Trophoblast cell (in vitro differentiated cells and primary cell): ENCODE results near the gene GLDC.

Experiments used
- DNase-seq, 2 donors: peaks; one replicate each; pipeline ENCODE4 v3.0.0-alpha.2; 2016
- H2AFZ ChIP-seq: 2 replicates; pipeline ENCODE4 v1.6.1; 2013; ENCODE audit warnings: low read length, moderate library complexity, mild to moderate bottlenecking; ENCODE audit not compliant: insufficient read depth, poor library complexity
- H2AK5ac ChIP-seq: 2 replicates; pipeline ENCODE4 v1.6.1; 2013; ENCODE audit warnings: mild to moderate bottlenecking, low read length
- H2BK120ac ChIP-seq: 2 replicates; pipeline ENCODE4 v1.6.1; 2013; ENCODE audit warnings: low read length, mild to moderate bottlenecking, moderate library complexity; ENCODE audit not compliant: insufficient read depth, poor library complexity
- H2BK12ac ChIP-seq: 2 replicates; pipeline ENCODE4 v1.6.1; 2013; ENCODE audit warnings: mild to moderate bottlenecking, low read length, moderate library complexity
- H2BK5ac ChIP-seq: 2 replicates; pipeline ENCODE4 v1.6.1; 2013; ENCODE audit warnings: low read length, low read depth, moderate library complexity, mild to moderate bottlenecking; ENCODE audit not compliant: poor library complexity
- H3K14ac ChIP-seq: 2 replicates; pipeline ENCODE4 v1.6.1; 2013; ENCODE audit warnings: mild to moderate bottlenecking, low read length
- H3K18ac ChIP-seq: 2 replicates; pipeline ENCODE4 v1.6.1; 2013; ENCODE audit warnings: mild to moderate bottlenecking, low read length
- H3K23ac ChIP-seq: 2 replicates; pipeline ENCODE4 v1.6.1; 2013; ENCODE audit warnings: low read length
- H3K27ac ChIP-seq: 2 replicates; pipeline ENCODE4 v1.5.1; 2013; ENCODE audit warnings: low read depth, mild to moderate bottlenecking, inconsistent platforms, low read length, moderate library complexity
- H3K27me3 ChIP-seq: 2 replicates; pipeline ENCODE4 v1.6.1; 2013; ENCODE audit warnings: inconsistent platforms, mild to moderate bottlenecking, low read length, moderate library complexity; ENCODE audit not compliant: insufficient read depth
- H3K36me3 ChIP-seq, 2 experiments: 1 replicate in 1 of 2; 2 replicates in 1 of 2; pipeline ENCODE4 v1.6.1; 2013; ENCODE audit warnings: low read length in 2 of 2, mild to moderate bottlenecking in 2 of 2, moderate library complexity in 1 of 2; ENCODE audit not compliant: insufficient read depth in 2 of 2, control insufficient read depth in 1 of 2
- H3K4ac ChIP-seq: 2 replicates; pipeline ENCODE4 v1.6.1; 2013; ENCODE audit warnings: low read depth, mild to moderate bottlenecking, low read length, moderate library complexity
- H3K4me1 ChIP-seq, 2 experiments: 1 replicate in 1 of 2; 2 replicates in 1 of 2; pipeline ENCODE4 v1.6.1; 2013; ENCODE audit warnings: low read length in 2 of 2, mild to moderate bottlenecking in 2 of 2, moderate library complexity in 1 of 2; ENCODE audit not compliant: insufficient read depth in 2 of 2, control insufficient read depth in 1 of 2
- H3K4me2 ChIP-seq: 2 replicates; pipeline ENCODE4 v1.6.1; 2013; ENCODE audit warnings: inconsistent platforms, mild to moderate bottlenecking, low read length, moderate library complexity
- H3K4me3 ChIP-seq: 2 replicates; pipeline ENCODE4 v1.5.1; 2013; ENCODE audit warnings: mild to moderate bottlenecking, low read depth, low read length, inconsistent platforms
- H3K79me1 ChIP-seq: one replicate; pipeline ENCODE4 v1.6.1; 2013; ENCODE audit warnings: low read length
- H3K79me2 ChIP-seq: 2 replicates; pipeline ENCODE4 v1.6.1; 2013; ENCODE audit warnings: low read length, mild to moderate bottlenecking; ENCODE audit not compliant: control insufficient read depth, insufficient read depth, poor library complexity
- H3K9ac ChIP-seq: 2 replicates; pipeline ENCODE4 v1.6.1; 2013; ENCODE audit warnings: mild to moderate bottlenecking, low read length
- H3K9me3 ChIP-seq: 2 replicates; pipeline ENCODE4 v1.6.1; 2013; ENCODE audit warnings: low read depth, mild to moderate bottlenecking, control low read depth, inconsistent platforms, low read length; ENCODE audit not compliant: insufficient read depth
- H4K12ac ChIP-seq: 2 replicates; pipeline ENCODE4 v1.6.1; 2013; ENCODE audit warnings: low read depth, mild to moderate bottlenecking, low read length, moderate library complexity
- H4K8ac ChIP-seq: 2 replicates; pipeline ENCODE4 v1.6.1; 2013; ENCODE audit warnings: low read depth, mild to moderate bottlenecking, low read length, moderate library complexity
- H4K91ac ChIP-seq: one replicate; pipeline ENCODE4 v1.6.1; 2013; ENCODE audit warnings: low read depth, mild to moderate bottlenecking, low read length, moderate library complexity
- WGBS: extraction: QIAGEN DNeasy Blood & Tissue Kit; methylation state at CpG from one replicate; pipeline ENCODE4 v1.1.7; 2013; ENCODE audit warnings: missing lambda C conversion rate; ENCODE audit not compliant: insufficient read length, insufficient coverage; ENCODE audit errors: extremely low coverage; 5-methylcytosine and 5-hydroxymethylcytosine counted together

GLDC gene

DNA sequence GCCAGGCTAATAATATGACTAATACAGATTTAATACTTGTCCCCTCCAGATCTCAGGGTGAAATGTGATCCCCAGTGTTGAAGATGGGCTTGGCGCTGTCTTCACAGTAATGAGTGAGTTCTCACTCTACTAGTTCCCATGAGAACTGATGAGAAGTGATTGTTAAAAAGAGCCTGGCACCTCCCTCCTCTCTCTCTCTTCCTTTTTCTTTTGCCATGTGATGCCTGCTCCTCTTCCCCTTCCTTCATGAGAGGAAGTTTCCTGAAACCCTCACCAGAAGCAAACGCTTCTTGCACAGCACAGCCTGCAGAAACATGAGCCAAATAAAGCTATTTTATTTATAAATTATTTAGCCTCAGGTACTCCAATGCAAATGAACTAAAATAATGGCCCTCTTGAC, 55.2 kb downstream of the GLDC start:
- peaks cover 5 to 8% of the 10 kb centered on the region in 2 experiments for H3K36me3 ChIP-seq
- no peak overlapping the region for H2BK12ac ChIP-seq
- no CpG with 5 or more reads among the region's 2 CpGs for WGBS
- no peak overlapping the region for H2BK120ac ChIP-seq
- H3K4me2 ChIP-seq, result no peak overlapping the region
- H4K8ac ChIP-seq, result no peak overlapping the region
- H3K18ac ChIP-seq, result no peak overlapping the region
- H3K4me3 ChIP-seq, result no peak overlapping the region
- H3K79me2 ChIP-seq, result no peaks in the 10 kb centered on the region
- peaks cover 3 to 5% of the 10 kb centered on the region in 2 experiments for H3K4me1 ChIP-seq
- no peaks in the 10 kb centered on the region for H3K9me3 ChIP-seq
- H2BK5ac ChIP-seq, result no peak overlapping the region
- H2AK5ac ChIP-seq, result no peak overlapping the region
- no peak overlapping the region for H4K12ac ChIP-seq
- no peak overlapping the region for H3K14ac ChIP-seq
- H3K23ac ChIP-seq, result no peak overlapping the region
- H3K9ac ChIP-seq, result no peak overlapping the region
- no peak overlapping the region for H3K4ac ChIP-seq
- DNase-seq, result no peak
- no peak overlapping the region for H3K27ac ChIP-seq
- H4K91ac ChIP-seq, result no peak overlapping the region
- no peak overlapping the region for H2AFZ ChIP-seq
- H3K27me3 ChIP-seq, result no peaks in the 10 kb centered on the region
- peaks cover 2% of the 10 kb centered on the region for H3K79me1 ChIP-seq

DNA sequence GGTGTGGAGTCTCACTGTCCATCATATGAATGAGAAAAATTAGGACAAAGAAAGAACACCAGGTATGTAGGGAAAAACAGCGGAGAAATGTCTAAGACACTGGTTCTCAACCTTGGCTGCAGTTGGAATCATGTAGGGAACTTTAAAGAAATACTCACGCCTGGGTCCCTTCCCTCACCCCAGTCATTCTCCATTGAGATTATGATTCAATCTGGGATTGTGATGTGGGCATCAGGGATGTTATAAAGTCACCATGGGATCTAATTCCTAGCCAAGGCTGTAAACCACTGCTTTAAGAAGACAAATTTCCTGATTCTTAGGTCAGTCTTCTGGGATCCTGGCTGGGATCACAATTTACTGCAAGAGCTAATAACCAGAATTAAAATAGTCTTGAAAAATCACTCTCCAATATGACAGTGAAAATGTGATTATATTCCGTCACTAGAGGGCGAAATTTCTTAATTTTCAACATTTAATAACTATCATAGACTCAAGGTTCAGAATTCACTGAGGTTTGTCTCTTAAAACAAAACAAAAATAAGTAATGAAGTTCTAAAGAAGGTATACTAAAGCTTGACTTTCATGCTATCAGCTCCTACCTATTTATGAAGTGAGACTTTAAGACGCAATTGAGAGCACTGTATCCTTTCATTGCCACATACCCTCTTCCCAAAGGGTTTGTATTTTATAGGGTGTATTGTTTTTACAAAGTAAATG, 60.5 kb downstream of the GLDC start:
- Histone ChIP-seq H4K8ac (no peak overlapping the region), H3K14ac (no peak overlapping the region), H2BK120ac (no peak overlapping the region), H4K12ac (no peak overlapping the region), H3K4me1 (peaks cover 4 to 5% of the 10 kb centered on the region in 2 experiments), H3K79me1 (no peaks in the 10 kb centered on the region), H3K4me3 (no peak overlapping the region), H3K27me3 (no peaks in the 10 kb centered on the region), H3K9me3 (no peaks in the 10 kb centered on the region), H3K79me2 (no peaks in the 10 kb centered on the region), H3K23ac (no peak overlapping the region), H4K91ac (no peak overlapping the region), H3K18ac (no peak overlapping the region), H3K36me3 (peaks cover 8 to 11% of the 10 kb centered on the region in 2 experiments), H2BK12ac (no peak overlapping the region), H3K4me2 (no peak overlapping the region), H3K27ac (no peak overlapping the region), H2AK5ac (no peak overlapping the region), H3K4ac (no peak overlapping the region), H3K9ac (no peak overlapping the region), H2AFZ (no peak overlapping the region), H2BK5ac (no peak overlapping the region)
- WGBS, result no CpG with 5 or more reads among the region's 5 CpGs
- DNase-seq, result peak; percentile 12 to 78

DNA sequence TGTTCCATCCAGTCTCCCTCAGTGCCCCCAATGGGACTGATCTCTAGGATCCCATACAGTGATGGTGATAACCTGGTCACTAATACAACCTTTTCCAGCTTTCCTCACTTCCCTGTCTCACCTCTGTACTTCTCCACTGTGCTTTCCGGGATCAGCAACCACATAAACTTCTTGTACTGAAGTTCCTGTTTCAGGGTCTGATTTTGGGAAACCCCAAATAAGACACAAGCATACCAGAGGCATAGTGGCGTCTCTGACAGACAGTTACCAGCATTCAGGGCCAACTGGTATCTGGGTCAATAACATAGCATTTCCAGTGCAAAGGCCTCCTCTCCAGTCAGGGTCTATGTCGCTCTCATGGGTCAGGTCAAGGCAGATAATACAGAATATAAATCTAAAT, 64.3 kb downstream of the GLDC start:
- no peak for DNase-seq
- no peak overlapping the region for H3K9ac ChIP-seq
- no peak overlapping the region for H3K4ac ChIP-seq
- no peak overlapping the region for H4K12ac ChIP-seq
- no CpG with 5 or more reads among the region's 3 CpGs for WGBS
- H3K79me2 ChIP-seq, result no peaks in the 10 kb centered on the region
- H3K4me1 ChIP-seq, result peaks cover 8 to 9% of the 10 kb centered on the region in 2 experiments
- no peak overlapping the region for H3K23ac ChIP-seq
- H2AFZ ChIP-seq, result no peak overlapping the region
- no peaks in the 10 kb centered on the region for H3K27me3 ChIP-seq
- H4K91ac ChIP-seq, result no peak overlapping the region
- no peak overlapping the region for H2AK5ac ChIP-seq
- H4K8ac ChIP-seq, result no peak overlapping the region
- no peak overlapping the region for H3K4me2 ChIP-seq
- no peak overlapping the region for H3K14ac ChIP-seq
- H2BK120ac ChIP-seq, result no peak overlapping the region
- H3K18ac ChIP-seq, result no peak overlapping the region
- H3K4me3 ChIP-seq, result no peak overlapping the region
- H3K79me1 ChIP-seq, result no peaks in the 10 kb centered on the region
- no peak overlapping the region for H3K27ac ChIP-seq
- no peaks in the 10 kb centered on the region for H3K9me3 ChIP-seq
- H3K36me3 ChIP-seq, result peaks cover 3% of the 10 kb centered on the region in 2 experiments
- no peak overlapping the region for H2BK5ac ChIP-seq
- H2BK12ac ChIP-seq, result no peak overlapping the region

DNA sequence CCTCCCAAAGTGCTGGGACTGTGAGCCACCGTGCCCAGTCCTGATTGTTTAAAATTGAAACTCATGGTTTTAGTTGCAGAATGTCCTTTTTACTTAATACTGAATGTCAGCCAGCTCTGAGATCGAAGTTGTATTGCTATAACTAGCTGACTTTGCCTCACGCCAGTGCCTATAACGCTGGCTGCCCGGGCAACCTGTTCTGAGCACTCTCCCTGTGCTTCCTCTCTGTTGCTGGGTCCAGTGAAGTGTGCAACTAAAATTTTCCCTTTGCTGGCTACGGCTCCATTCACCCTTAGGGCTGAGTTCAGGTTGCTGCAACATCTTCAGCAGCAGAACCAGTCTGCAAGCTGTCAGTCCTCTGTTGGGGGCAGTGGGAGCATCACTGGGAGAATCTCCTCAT, 65.9 kb downstream of the GLDC start:
- H3K4me3 ChIP-seq, result no peak overlapping the region
- H3K9ac ChIP-seq, result no peak overlapping the region
- H3K79me1 ChIP-seq, result no peaks in the 10 kb centered on the region
- H4K12ac ChIP-seq, result no peak overlapping the region
- H3K18ac ChIP-seq, result no peak overlapping the region
- H3K23ac ChIP-seq, result no peak overlapping the region
- H2AFZ ChIP-seq, result no peak overlapping the region
- no peak overlapping the region for H2AK5ac ChIP-seq
- H3K14ac ChIP-seq, result no peak overlapping the region
- no peak overlapping the region for H4K8ac ChIP-seq
- no CpG with 5 or more reads among the region's 6 CpGs for WGBS
- H3K27me3 ChIP-seq, result no peaks in the 10 kb centered on the region
- H4K91ac ChIP-seq, result no peak overlapping the region
- H3K36me3 ChIP-seq, result peaks cover 1 to 3% of the 10 kb centered on the region in 2 experiments
- H2BK5ac ChIP-seq, result no peak overlapping the region
- H3K79me2 ChIP-seq, result no peaks in the 10 kb centered on the region
- no peak overlapping the region for H3K4ac ChIP-seq
- H2BK120ac ChIP-seq, result no peak overlapping the region
- H3K27ac ChIP-seq, result no peak overlapping the region
- no peak for DNase-seq
- H2BK12ac ChIP-seq, result no peak overlapping the region
- no peaks in the 10 kb centered on the region for H3K9me3 ChIP-seq
- H3K4me1 ChIP-seq, result peaks cover 8 to 9% of the 10 kb centered on the region in 2 experiments
- no peak overlapping the region for H3K4me2 ChIP-seq
